GM19193 (cell line): Measurements from ENCODE around the gene DMWD.

Experiments used
- POLR2A ChIP-seq: IDR thresholded peaks from 4 replicates; pipeline ENCODE4 v1.6.1; 2011; ENCODE audit not compliant: insufficient read depth, insufficient read length; ENCODE audit errors: extremely low read depth

Gene DMWD

GRCh38 chr19:45781214-45782161 lies 11.2 kb downstream of the DMWD start:
- no peak for TF ChIP-seq POLR2A

- TF ChIP-seq POLR2A = no peak
These were observed 12.0 kb downstream of the DMWD start for GRCh38 chr19:45780448-45781213.

GRCh38 chr19:45780146-45780447 lies 12.5 kb downstream of the DMWD start:
- no peak for TF ChIP-seq POLR2A

- TF ChIP-seq POLR2A = peak; percentile 11
These were observed 13.2 kb downstream of the DMWD start for GRCh38 chr19:45779231-45780145.

GRCh38 chr19:45778010-45778661 lies 14.5 kb downstream of the DMWD start:
- TF ChIP-seq POLR2A = no peak

- no peak for TF ChIP-seq POLR2A
These were observed 15.2 kb downstream of the DMWD start for GRCh38 chr19:45777395-45777961.

GRCh38 chr19:45774765-45775164 lies 17.9 kb downstream of the DMWD start:
- no peak for TF ChIP-seq POLR2A

- no peak for TF ChIP-seq POLR2A
These were observed 19.3 kb downstream of the DMWD start for GRCh38 chr19:45773384-45773783.

GRCh38 chr19:45772912-45773311 lies 19.7 kb downstream of the DMWD start:
- TF ChIP-seq POLR2A = no peak

GRCh38 chr19:45772130-45772840 lies 20.4 kb downstream of the DMWD start:
- no peak for TF ChIP-seq POLR2A

- TF ChIP-seq POLR2A = no peak
These were observed 21.2 kb downstream of the DMWD start for GRCh38 chr19:45771311-45771933.

GRCh38 chr19:45770192-45771101 lies 22.2 kb downstream of the DMWD start:
- TF ChIP-seq POLR2A = peak; percentile 30
